ENCODE data around the gene FAAP20.

- TF ChIP-seq CTCF (IDR thresholded peaks at IDR 0.05; ENCODE audit: poor library complexity): no peak
- TF ChIP-seq EZH2 (IDR thresholded peaks at IDR 0.05; ENCODE audit: borderline replicate concordance): no peak
Measured at GRCh38 chr1:2151252-2151651, 43.3 kb downstream of the FAAP20 start.

All from hepatocyte (in vitro differentiated cells).